ENCODE data around the gene CDC42SE2.

The CDC42SE2 gene

GRCh38 chr5:131441184-131441583 is 177.3 kb downstream of the CDC42SE2 start:
- DNase-seq (ENCODE audit: low read depth in 2 of 2): no peak
